DMS53 treated with DMSO at 0.1 percent for 48 hours (cell line): ENCODE data around the gene ZDHHC6.
"Not testable (repeated sequence)": the region's sequence is repeated elsewhere in the genome, so short reads cannot be mapped to it uniquely, and the experiment has no call there.

ENCODE experiments used
- DNase-seq: peaks from one replicate; lab custom pipeline; 2025; ENCODE audit not compliant: unreplicated experiment; lab: John Stamatoyannopoulos, UW

Gene ZDHHC6

GRCh38 chr10:112446055-112446854, 459 bp downstream of the ZDHHC6 start:
- DNase-seq: no peak

GRCh38 chr10:112442063-112442462, 4.7 kb downstream of the ZDHHC6 start:
- DNase-seq: no peak

- no peak for DNase-seq
Measured at GRCh38 chr10:112441520-112441919, 5.2 kb downstream of the ZDHHC6 start.

- DNase-seq: no peak
Measured at GRCh38 chr10:112438356-112438755, 8.4 kb downstream of the ZDHHC6 start.

GRCh38 chr10:112434988-112435619, 11.6 kb downstream of the ZDHHC6 start:
- peak; percentile 62 for DNase-seq

GRCh38 chr10:112433136-112433535, 13.6 kb downstream of the ZDHHC6 start:
- DNase-seq: no peak

- no peak for DNase-seq
Measured at GRCh38 chr10:112429654-112430230, 17.0 kb downstream of the ZDHHC6 start.

GRCh38 chr10:112429147-112429546, 17.6 kb downstream of the ZDHHC6 start:
- no peak for DNase-seq

- DNase-seq: no peak
Measured at GRCh38 chr10:112426111-112426510, 20.6 kb downstream of the ZDHHC6 start.

- no peak for DNase-seq
Measured at GRCh38 chr10:112424651-112425050, 22.1 kb downstream of the ZDHHC6 start.

GRCh38 chr10:112421731-112422130, 25.0 kb downstream of the ZDHHC6 start:
- DNase-seq: no peak

- DNase-seq: no peak
Measured at GRCh38 chr10:112412696-112413095, 34.0 kb downstream of the ZDHHC6 start.

- no peak for DNase-seq
Measured at GRCh38 chr10:112409755-112410154, 37.0 kb downstream of the ZDHHC6 start.

GRCh38 chr10:112409299-112409698, 37.4 kb downstream of the ZDHHC6 start:
- no peak for DNase-seq

- DNase-seq: no peak
Measured at GRCh38 chr10:112407696-112408095, 39.0 kb downstream of the ZDHHC6 start.

- DNase-seq: not testable (repeated sequence)
Measured at GRCh38 chr10:112406806-112407205, 39.9 kb downstream of the ZDHHC6 start.

- DNase-seq: no peak
Measured at GRCh38 chr10:112404617-112405016, 42.1 kb downstream of the ZDHHC6 start.

GRCh38 chr10:112402917-112403316, 43.8 kb downstream of the ZDHHC6 start:
- no peak for DNase-seq

GRCh38 chr10:112397592-112397991, 49.1 kb downstream of the ZDHHC6 start:
- DNase-seq: no peak

- no peak for DNase-seq
Measured at GRCh38 chr10:112395809-112396530, 50.7 kb downstream of the ZDHHC6 start.

GRCh38 chr10:112394475-112394875, 52.2 kb downstream of the ZDHHC6 start:
- peak; percentile 95 for DNase-seq

GRCh38 chr10:112393827-112394226, 52.9 kb downstream of the ZDHHC6 start:
- DNase-seq: no peak
